Measurements from ENCODE around the gene KRT82.
"Not testable (repeated sequence)": the region's sequence is repeated elsewhere in the genome, so short reads cannot be mapped to it uniquely, and the experiment has no call there.

Gene KRT82

DNA sequence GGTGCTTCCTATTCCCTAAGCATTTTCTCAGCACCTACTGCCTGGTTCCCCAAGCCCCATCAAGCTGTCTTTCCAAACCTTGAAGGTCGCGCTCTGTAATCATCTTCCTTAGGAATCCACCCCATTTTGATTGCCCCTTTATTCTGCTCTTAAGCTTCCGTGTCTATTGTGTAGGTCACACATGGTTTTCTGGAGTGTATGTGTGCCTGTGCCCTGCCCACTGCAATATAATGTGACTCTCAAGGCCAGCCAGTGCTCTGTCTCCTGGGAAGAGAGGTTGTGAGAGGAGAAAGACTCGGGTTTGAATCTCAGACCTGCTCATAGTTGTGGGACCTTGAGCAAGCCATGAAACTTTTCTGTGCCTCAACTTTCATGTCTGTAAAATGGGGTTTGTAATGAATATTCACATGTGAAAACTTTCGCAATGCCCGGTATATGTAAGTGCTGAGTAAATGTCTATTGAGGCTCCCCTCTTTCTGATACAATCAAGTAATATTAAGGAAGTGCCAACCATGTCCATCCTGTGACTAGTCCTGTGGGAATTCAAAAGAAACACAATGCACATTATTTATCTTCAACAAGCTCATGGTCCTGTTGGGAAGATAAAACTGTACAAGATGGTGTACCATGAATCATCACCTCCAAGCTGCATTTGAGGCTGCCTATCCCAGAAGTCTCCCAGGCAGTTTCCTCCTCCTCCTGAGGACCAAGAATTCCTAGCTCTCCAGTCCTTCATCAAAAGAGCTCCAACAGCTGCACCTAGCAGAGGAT lies 28.8 kb upstream of the KRT82 start:
- no peak for DNase-seq

DNA sequence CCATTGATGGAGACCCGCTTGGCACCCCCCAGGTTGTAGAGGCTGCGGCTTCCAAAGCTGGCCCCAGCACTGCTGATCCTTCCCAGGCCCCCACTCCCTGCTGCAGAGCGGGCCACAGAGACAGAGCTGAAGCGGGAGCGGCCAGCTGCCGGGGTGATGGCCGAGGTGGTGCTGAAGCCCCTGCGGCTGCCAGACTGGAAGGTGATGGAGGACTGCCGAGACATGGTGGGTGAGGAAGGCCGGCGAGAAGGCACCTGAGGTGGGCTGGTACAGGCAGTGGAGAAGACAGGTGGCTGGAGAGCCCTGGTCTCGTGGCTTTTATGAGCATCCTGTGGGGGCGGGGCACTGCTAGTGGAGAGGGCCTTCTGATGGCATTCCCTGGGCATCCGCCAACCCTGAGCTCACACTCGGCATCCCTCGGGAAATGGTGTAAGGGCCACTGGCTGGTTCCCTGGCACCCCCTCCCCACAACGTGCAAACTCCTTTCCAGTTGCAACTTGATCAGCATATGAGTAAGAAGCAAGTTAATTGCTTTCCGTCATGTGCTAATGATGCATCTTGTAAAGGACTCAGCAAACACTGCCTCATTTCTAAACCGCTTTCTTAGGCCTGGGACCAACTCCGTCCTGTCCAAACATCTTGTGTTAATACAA lies 28.1 kb upstream of the KRT82 start, which contains the start of gene KRT75:
Gene KRT75, minus strand, starts transcription at position 291 of the 653 bp plus-strand sequence. Its CDS starts 67 bp downstream, at position 224.
- no peak for DNase-seq

DNA sequence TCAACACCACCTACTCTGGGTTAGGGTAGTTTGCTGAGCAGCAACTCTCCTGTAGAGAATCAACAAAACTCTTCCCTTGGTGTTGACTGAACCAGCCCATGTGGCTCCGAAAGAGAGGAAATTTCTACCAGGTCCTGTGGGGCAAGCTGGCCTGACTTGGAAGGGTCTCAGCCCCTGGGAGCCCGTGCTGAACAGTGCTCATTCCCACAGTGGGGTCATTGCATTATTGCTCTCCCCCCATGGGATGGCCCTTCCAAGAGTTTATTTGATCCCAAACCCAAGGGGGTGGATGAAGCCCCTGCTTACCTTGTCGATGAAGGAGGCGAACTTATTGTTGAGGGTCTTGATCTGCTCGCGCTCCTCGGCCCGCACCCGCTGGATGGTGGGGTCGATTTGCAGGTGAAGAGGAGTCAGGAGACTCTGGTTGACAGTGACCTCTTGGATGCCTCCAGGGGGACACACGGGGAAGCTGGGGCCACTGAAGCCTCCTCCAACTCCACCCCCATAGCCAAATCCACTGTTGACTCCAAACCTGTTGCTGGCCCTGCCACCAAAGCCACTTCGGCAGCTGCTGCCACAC lies 27.5 kb upstream of the KRT82 start:
- DNase-seq: no peak

DNA sequence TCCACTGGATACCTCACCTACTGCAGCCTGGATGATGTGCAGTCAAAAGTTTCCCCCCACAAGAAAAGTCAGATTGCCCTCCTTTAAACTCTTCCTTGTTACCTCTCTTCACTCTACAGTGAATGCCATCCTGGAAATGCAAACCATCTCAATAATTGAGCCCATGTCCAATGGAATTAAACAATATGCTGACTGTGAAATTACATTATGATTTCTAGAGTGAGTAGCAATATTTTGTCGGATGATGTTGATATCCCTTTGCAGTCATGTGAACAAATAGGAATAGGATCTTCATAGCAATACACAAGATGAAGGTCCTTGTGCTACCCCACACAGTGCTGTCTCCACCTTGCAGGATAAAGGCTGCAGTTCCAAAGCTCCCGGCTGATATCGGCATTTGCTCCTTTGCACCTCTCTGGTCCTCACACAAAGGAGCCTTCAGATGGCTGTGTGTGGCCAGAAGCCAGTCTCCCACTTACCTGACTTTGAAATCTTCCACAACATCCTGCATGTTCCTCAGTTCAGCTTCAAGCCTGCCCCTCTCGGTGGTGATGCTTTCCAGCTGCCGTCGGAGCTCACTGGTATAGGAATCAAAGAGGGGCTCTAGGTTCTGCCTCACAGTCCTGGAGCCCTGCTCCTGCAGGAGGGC lies 26.5 kb upstream of the KRT82 start:
- no peak for DNase-seq

DNA sequence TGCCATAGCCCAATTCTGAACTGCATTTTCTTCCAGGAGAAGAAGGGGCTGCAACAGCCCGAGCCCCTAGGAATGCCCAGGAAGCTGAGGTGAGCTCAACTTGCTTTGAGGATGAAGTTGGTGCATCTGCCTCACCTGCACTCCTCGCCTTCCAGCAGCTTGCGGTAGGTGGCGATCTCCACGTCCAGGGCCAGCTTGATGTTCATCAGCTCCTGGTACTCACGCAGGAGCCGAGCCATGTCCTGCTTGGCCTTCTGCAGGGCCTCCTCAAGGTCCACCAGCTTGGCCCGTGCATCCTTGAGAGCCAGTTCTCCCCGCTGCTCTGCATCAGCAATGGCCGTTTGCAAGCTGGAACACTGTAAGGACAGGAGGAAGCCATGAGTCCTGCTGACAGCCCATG lies 22.0 kb upstream of the KRT82 start:
- no peak for DNase-seq

DNA sequence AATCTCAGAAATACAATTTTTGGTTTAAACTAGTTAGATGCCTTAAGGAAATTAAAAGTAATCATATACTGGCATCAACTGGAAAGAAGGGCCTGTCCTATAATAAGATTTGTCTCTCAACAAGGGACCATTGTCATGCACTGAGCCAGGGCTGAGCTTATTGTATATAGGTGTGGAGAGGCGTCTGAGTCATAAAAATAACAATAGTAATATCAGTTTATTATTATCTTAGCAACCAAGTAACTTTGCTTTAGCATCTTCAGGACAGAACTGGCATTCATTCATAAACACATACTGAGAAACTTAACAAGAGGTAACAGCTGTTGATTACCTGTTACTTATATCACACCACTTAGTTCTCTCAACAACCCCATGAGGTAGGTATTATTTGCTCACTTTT lies 20.9 kb upstream of the KRT82 start:
- no peak for DNase-seq

DNA sequence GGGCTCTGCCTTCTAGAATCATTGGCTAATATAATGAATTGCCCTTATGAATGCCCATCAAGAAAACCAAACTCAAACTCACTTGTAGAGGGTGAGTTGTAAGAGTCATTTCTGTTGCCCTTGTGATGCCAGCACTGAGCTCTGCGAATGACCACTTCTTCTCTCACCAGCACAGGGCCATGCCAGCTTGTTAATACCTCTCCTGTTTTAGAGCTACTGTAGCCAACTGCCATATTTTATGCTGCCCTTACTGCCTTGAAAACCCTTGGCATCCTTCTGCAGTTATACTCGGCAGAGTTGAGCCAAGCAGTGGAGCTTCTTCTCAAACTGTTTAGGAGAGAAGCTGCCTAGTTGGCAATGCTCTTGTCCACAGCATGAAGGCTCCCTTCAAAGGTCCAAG lies 19.9 kb upstream of the KRT82 start:
- no peak for DNase-seq

DNA sequence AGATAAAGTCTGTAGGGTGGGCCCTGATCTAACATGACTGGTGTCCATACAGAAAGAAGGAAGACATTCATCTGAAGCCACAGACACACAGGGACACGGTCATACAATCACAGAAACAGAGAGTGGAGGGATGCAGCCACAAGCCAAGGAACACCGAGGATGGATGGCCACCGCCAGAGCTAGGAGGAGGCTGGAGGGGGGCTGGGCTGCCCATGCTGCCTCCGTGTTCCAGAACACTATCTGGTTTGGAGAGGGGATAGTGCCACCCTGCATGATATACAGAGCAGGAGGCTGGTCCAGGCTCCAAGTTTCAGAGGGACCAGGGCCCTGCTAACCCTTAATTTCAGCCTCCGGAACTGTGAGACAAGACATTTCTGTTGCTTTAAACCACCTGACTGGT lies 19.3 kb upstream of the KRT82 start:
- DNase-seq: no peak

DNA sequence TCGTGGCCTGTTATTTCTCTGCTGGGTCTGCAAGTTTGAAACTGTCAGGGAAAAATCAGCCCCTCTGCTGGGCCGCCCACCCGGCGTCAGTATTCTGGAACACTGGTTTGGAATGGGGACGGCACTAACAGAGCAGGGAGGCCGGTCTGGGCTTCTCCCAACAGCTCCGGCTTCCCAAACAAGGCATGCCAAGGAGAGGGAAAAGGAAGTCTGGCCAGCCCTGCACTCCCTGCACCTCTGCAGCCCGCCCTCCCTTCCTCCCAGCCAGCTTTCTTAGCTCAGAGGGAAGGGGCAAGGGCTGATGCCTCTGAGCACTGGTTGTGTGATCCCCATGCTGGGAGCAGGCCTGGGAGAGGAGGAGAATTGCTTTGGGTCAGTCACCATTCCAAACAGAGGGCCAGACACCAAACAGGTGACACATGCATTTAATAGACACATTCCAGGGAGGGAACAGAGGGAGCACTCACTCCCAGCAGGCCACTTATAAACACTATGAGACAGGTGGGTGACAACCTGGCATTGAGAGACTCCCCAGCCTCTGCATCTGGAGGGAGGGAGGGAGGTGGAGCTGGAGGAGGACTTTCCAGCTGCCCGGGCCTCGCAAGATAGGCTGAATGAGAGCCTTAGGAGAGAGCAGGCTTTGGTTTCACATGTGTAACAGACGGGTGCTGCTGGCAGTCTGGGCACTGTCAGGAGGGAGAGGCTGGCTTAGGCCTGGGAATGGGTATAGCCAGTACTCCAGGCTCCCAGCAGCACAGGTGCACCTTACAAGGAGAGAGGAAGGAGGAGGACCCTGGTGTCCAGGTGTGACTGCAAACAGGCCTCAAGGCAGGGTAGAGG lies 17.7 kb upstream of the KRT82 start:
- DNase-seq: no peak

DNA sequence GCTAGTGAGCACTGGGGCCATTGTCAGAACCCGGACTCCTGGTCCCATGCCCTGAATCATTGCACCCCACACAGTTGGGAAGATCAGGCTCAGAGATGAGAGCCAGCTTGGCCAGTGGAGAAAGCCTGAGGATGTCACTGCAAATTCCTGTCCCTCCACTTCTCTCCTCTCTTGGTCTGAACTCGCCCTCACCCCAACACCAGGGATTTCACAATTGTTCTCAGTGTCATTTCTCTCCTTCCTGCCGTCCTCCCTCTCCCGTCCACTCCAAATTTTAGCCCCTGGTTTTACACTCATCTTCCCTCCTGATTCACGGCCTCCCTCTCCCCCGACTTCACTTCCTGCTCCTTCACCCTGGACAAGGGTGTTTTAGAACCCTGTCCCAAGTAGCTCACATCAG lies 16.9 kb upstream of the KRT82 start:
- no peak for DNase-seq

DNA sequence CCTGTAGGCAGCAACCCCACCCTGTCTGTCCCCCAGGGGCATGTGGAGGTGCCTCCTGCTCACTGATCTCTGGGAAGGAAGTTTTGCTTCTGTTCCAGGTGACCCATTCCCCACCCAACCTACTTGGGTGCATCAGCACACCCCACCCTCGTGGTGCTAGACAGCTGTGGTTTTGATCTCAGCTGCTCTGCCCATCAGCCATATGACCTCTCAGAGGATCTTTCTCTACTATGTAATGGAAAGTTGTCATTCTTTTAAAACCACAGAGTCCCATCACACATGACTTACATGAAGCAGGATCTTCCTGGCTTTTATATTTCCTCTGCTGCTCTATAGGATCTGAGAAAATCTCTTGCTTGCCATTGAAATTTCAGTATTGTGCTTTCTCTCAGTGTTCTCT lies 13.5 kb upstream of the KRT82 start:
- DNase-seq: no peak

DNA sequence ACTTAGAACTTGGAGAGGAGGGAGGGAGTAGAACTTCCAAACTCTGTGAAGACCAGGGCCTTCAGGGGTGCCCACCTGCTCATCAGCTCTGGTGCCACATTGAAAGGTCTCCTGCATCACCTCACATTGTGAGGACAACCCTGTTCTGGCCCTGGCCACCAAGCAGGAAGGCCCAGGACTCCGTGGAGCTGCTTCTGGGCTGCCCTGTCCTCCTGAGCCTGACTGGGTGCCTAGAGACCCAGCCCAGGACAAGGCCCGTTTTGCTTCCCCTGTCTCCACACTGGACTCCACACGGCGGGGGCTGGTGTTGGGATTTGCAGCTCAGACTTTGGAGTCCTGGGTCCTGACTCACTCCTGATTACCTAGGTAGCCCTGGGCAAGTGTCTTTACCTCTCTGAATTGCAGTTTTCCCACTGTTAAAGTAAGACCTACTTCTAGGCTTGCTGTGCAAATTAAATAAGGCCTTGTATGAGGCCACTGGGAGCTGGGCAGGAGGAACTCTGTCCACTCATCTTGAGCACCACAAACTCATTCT lies 12.5 kb upstream of the KRT82 start:
- no peak for DNase-seq

DNA sequence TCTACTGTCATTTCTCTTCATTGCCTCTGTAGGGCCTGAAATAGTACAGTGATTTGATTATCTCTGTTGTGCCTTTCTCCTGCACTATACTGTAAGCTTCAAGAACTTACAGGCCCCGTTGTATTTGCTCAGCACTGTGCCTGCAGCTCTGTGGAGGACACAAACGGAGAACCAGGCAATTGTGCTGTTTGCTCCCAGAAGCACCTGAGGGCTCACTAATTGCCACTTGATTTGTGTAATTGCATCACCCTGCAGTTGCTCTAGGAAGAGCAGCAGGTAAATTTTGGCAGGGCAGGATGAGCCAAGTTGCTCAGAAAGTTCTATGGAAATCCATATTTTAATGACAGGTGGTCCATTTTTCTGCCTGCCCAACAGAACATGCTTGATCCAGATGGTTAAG lies 11.6 kb upstream of the KRT82 start:
- no peak for DNase-seq

DNA sequence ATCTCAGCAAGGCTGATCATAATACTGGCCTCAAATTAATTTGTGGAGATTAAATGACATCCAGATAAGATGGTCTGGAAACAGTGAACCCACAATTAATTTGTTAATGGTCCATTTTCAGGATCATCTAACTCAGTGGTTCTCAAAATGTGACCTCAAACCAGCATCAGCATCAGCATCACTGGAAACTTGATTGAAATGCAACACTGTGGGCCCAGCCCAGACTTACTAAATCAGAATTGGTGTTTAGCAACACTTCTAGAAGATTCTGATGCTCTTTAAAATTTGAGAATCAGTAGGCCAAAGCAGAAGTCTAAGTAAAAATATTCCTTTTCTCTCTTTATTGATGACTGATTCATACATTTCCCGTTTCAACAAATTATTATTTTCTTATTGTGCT lies 10.7 kb upstream of the KRT82 start:
- no peak for DNase-seq

DNA sequence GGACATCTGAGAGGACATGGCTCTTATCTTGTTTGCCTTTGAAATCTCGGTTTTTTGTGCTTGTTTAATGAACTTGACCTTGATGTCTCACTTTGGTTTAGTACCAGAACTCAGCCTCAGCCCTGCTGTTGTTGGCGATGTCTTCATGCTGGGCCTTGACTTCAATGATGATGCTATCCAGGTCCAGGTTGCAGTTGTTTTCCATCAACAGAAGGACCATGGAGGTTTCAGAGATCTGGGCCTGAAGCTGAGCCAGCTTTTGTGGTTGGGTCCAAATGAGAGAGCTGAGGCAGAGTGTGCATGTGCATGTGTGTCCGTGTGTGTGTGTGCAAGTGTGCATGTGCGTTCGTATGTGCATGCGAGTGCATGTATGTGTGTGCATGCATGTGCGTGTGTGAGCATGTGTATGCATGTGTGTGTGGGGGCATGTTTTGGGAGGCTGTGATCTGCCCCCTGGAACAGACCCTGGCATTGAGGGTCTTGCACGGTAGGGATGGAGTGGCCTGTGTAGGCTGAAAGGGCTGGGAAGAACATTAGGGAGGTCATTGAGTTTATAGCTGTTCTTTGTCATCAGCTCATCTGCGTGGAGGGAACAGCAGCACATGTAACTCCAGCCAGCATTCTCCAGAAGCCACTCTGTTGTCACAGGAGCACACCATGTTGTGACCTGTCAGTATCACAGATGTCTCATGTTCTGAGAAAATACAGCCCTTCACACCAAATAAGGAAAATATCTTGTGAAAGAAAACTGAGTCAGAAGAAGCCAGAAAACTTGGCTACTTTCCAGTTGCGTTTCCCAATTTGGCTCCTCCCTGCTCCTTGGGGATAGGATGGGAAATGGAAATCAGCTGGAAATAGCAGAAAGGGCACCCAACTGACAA lies 10.0 kb upstream of the KRT82 start:
- DNase-seq: no peak

DNA sequence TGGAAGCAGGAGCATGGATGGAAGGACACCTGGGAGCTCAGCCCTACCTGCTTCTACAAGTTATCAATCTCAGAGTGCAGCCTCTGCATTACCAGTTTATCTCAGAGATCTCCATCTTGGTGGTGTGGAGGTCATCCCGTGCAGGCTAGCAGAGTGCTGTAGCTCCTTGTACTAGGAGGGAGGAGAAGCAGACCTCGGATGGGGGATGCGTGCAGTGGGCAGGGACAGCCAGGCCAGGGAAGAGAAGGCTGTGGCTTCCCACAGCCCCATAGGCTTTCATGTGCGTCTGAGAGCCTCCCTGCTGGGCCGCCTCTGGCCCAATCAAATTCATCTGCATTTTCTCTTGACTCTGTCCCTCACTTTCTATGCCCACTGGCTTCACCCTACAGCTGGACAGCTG lies 8.8 kb upstream of the KRT82 start:
- no peak for DNase-seq

DNA sequence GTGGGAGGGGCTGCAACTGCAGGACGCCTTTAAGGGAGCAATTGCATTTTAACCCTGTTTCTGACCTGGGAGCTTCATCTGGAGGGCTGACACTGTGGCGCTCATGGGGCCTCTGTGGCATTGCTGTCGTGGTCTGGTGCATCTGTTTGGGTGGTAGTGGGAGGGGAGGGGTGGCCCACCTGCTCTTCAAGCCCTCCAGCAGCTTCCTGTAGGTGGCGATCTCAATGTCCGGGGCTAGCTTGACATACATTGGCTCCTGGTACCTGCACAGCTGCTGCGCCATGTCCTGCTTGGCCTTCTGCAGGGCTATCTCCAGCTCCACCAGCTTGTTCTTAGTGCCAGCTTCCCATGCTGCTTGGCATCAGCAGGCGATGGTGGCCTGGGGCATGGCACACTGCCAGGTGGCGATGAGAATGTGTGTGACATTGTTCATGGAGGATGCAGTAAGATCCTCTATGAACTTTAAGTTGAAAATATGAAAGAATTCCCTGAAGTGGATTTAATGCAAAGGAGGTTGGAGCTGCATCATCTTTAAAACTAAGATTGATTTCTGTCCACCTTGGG lies 7.7 kb upstream of the KRT82 start:
- no peak for DNase-seq

DNA sequence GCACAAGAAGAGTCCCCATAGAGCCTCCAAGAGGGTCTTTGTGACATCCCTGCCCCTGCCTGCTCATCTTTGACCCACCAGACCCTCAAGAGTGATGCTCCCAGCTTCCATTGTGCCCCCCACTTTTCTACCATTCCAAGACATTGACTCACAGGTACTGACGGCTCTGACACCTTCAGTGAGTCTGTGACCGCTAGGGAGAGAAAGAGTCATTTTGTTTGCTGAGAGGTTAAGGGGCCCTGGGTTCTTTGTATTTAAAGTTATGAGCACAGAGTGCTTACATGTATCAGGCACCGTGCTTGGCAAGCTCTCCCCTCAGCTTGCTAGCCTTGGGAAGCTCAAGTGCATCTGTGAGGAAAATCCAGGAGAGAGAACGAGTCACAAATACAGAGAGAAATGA lies 7.1 kb upstream of the KRT82 start:
- no peak for DNase-seq

DNA sequence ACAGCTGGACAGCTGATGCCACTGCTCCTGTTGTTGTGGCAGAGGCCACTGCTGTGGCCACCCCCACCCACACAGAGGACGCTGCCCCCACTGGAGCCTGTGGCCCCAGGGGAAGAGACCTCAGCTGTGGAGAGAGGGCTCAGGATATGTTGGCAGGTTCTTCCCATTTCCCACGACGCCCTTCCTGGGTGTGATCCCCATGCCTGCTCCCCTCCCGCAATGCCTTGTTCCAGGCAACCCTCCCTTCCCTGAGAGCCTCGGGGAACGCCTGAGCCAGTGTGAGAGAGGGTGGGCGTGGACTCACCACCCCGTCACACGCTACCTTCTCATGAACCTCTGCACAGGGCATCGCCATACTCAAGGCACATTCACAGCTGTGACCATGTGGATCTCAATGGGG lies 5.7 kb upstream of the KRT82 start:
- DNase-seq: no peak

DNA sequence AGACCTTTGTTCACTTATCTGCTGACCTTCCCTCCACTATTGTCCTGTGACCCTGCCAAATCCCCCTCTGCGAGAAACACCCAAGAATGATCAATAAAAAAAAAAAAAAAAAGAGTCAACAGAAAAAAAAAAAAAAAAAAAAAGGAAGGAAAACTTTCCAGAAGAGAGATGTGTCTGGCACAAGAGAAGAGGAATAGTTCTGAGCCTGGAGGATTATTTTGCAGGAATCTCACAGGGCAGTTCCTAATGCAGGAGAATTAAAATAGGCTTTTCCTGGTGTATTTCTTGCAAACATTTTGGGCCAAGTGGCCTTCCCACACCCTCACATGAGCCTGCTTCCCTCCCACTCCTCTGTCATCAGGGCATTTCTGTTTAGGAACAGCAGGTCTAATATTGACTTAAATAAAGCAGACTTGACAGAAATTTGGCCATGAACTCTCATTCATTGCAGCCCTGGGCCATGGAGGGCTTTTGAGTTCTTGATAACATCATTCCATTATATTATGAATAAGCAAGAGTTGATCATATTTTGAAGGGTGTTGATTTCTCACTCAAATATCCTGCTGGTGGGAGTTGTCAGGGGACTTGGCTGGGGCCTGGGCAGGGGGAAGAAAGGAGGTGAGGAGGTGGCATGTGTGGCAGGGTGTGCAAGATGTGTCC lies 4.6 kb upstream of the KRT82 start:
- not testable (repeated sequence) for DNase-seq

DNA sequence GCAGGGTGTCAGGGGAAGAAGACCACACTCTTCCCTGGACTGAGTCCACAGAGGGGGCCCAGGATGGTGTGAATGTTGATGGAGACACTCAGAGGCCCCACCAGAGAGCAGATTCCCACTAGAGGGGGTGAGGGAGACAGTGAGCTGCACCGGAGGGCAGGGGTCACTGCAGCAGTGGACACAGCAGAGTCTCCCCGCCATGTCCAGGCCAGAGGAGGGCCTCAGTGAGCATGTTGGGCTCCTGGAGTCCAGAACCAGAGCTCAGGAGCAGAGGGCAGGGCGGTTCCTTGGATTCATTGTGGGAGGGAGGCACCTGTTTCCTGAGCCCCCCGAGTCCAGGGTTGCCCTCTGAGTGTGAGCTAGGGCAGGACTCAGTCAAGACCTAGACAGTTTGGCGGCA lies 1.8 kb upstream of the KRT82 start:
- no peak for DNase-seq

Data from activated CD4-positive, alpha-beta T cell treated with anti-CD3 and anti-CD28 coated beads, Interleukin-10, Interleukin-2, amounts not matched to agents 100 ng/mL and 50 ng/mL, durations not matched to agents 16 hours and 8 hours (primary cell).